Measurements from ENCODE around the gene SHC3.

- TF ChIP-seq CTCF (IDR thresholded peaks at IDR 0.05), result no peak
- TF ChIP-seq POLR2A (IDR thresholded peaks at IDR 0.05), result no peak
- no peak for TF ChIP-seq POLR2AphosphoS5 (IDR thresholded peaks at IDR 0.05)
- no peak for TF ChIP-seq EP300 (IDR thresholded peaks at IDR 0.05)
These were observed 119.7 kb downstream of the SHC3 start for GRCh38 chr9:89058906-89059305.

Data from gastroesophageal sphincter (tissue), 3 donors.